SK-N-SH (cell line): Measurements from ENCODE around the gene TGFBI. TPM values are rescaled to one million over a fixed set of nuclear protein-coding genes. Genes with fewer than 3 reads are reported as not detected.

ENCODE experiments used
- CTCF ChIA-PET: fragments of 300-600, 350-600 bp; formaldehyde crosslinking; extraction: SDS; loops from one replicate; lab custom pipeline; 2021; lab: Yijun Ruan, JAX
- POLR2A ChIA-PET: fragments of 350-600 bp; sonication (Branson Sonifier 250); formaldehyde crosslinking; extraction: SDS; loops from one replicate; lab custom pipeline; 2020; ENCODE audit warnings: antibody characterized with exemption, inconsistent platforms; lab: Yijun Ruan, JAX
- DNase-seq: peaks from one replicate; pipeline ENCODE4 v3.0.0; 2012
- H2AFZ ChIP-seq: fragments of 200-600 bp; sonication (generic); 2 replicates; pipeline ENCODE4 v1.8.1; 2016; ENCODE audit warnings: antibody characterized with exemption, mild to moderate bottlenecking, low read depth
- H3F3A ChIP-seq: fragments of 200-600 bp; sonication (generic); replicated peaks from 2 replicates; pipeline ENCODE3; 2016; ENCODE audit warnings: antibody characterized with exemption, mild to moderate bottlenecking; ENCODE audit not compliant: insufficient read depth
- H3K27ac ChIP-seq, 2 experiments: fragments of 200-500 bp in 1 of 2; fragments of 200-600 bp in 1 of 2; sonication (Bioruptor generic) in 1 of 2; sonication (generic), shearing (Covaris generic) in 1 of 2; 2 replicates each; pipeline versions ENCODE4 v1.5.1 to v1.6.1; 2014 to 2016; ENCODE audit warnings: low read depth in 2 of 2, inconsistent platforms in 1 of 2, low read length in 1 of 2, mild to moderate bottlenecking in 1 of 2, mixed read lengths in 1 of 2
- H3K27me3 ChIP-seq: fragments of 200-600 bp; sonication (generic), shearing (Covaris generic); 2 replicates; pipeline ENCODE4 v1.6.1; 2016; ENCODE audit warnings: mixed run types; ENCODE audit not compliant: insufficient read depth
- H3K36me3 ChIP-seq, 2 experiments: fragments of 200-500 bp in 1 of 2; fragments of 200-600 bp in 1 of 2; sonication (Bioruptor generic) in 1 of 2; sonication (generic) in 1 of 2; replicated peaks in 1 of 2; 2 replicates each; pipeline versions ENCODE3 to v1.5.1; 2014 to 2016; ENCODE audit warnings: low read length in 1 of 2, mild to moderate bottlenecking in 1 of 2; ENCODE audit not compliant: insufficient read depth in 2 of 2, control insufficient read depth in 1 of 2
- H3K4me1 ChIP-seq, 2 experiments: fragments of 200-500 bp in 1 of 2; fragments of 200-600 bp in 1 of 2; sonication (Bioruptor generic) in 1 of 2; sonication (generic), shearing (Covaris generic) in 1 of 2; 2 replicates each; pipeline versions ENCODE4 v1.5.1 to v1.6.1; 2014 to 2016; ENCODE audit warnings: low read depth in 1 of 2, low read length in 1 of 2, mixed run types in 1 of 2; ENCODE audit not compliant: insufficient read depth in 2 of 2, control insufficient read depth in 1 of 2
- H3K4me2 ChIP-seq: fragments of 200-600 bp; sonication (generic), shearing (Covaris generic); 2 replicates; pipeline ENCODE4 v1.6.1; 2017; ENCODE audit warnings: mixed run types
- H3K4me3 ChIP-seq, 2 experiments: fragments of 200-500 bp in 1 of 2; fragments of 200-600 bp in 1 of 2; sonication (Bioruptor generic) in 1 of 2; sonication (generic), shearing (Covaris generic) in 1 of 2; 2 replicates each; pipeline versions ENCODE4 v1.5.1 to v1.8.1; 2014 to 2016; ENCODE audit warnings: low read depth in 2 of 2, inconsistent platforms in 1 of 2, low read length in 1 of 2, mild to moderate bottlenecking in 1 of 2, mixed read lengths in 1 of 2, moderate library complexity in 1 of 2
- H3K79me2 ChIP-seq: fragments of 200-600 bp; sonication (generic); 2 replicates; pipeline ENCODE4 v1.8.1; 2017; ENCODE audit warnings: mild to moderate bottlenecking; ENCODE audit not compliant: insufficient read depth
- H3K9ac ChIP-seq: fragments of 200-600 bp; sonication (generic); 2 replicates; pipeline ENCODE4 v1.6.1; 2017; ENCODE audit warnings: mixed run types
- H3K9me2 ChIP-seq: fragments of 200-600 bp; sonication (generic); 2 replicates; pipeline ENCODE4 v1.6.1; 2017; ENCODE audit warnings: mixed run types
- H3K9me3 ChIP-seq: fragments of 200-600 bp; sonication (generic); 2 replicates; pipeline ENCODE4 v1.6.1; 2017; ENCODE audit warnings: mixed run types, mild to moderate bottlenecking, moderate library complexity
- H4K20me1 ChIP-seq: fragments of 200-600 bp; sonication (generic); 2 replicates; pipeline ENCODE4 v1.6.1; 2017; ENCODE audit warnings: mild to moderate bottlenecking, mixed run types; ENCODE audit not compliant: insufficient read depth
- CHD2 ChIP-seq: fragments of 150-350 bp; IDR thresholded peaks from 2 replicates; pipeline ENCODE4 v1.6.1; 2018; ENCODE audit warnings: low read length; ENCODE audit not compliant: partially characterized antibody
- ELF1 ChIP-seq: IDR thresholded peaks from 2 replicates; pipeline ENCODE4 v1.4.0; 2012
- EZH2phosphoT487 ChIP-seq: fragments of 200-600 bp; sonication (generic); IDR thresholded peaks from 2 replicates; pipeline ENCODE4 v1.6.1; 2017; ENCODE audit warnings: low read depth, mixed run types, mild to moderate bottlenecking, antibody characterized with exemption, moderate library complexity, borderline replicate concordance
- FOSL2 ChIP-seq: IDR thresholded peaks from 2 replicates; pipeline ENCODE4 v1.4.0; 2012; ENCODE audit warnings: low read depth, mild to moderate bottlenecking, moderate library complexity, borderline replicate concordance
- FOXJ3 ChIP-seq: sonication (generic); formaldehyde crosslinking; IDR thresholded peaks from 2 replicates; pipeline ENCODE4 v1.5.1; 2020; ENCODE audit warnings: mild to moderate bottlenecking, missing genetic modification reagents
- FOXM1 ChIP-seq: IDR thresholded peaks from 2 replicates; pipeline ENCODE4 v1.4.0; 2012; ENCODE audit warnings: low read depth, mild to moderate bottlenecking
- JUND ChIP-seq: IDR thresholded peaks from 2 replicates; pipeline ENCODE4 v1.4.0; 2012
- MEF2A ChIP-seq: IDR thresholded peaks from 2 replicates; pipeline ENCODE4 v1.4.0; 2012; ENCODE audit warnings: low read depth, borderline replicate concordance
- MXI1 ChIP-seq: IDR thresholded peaks from 2 replicates; pipeline ENCODE4 v1.6.1; 2012; ENCODE audit warnings: mild to moderate bottlenecking, low read depth, low read length, improper control_type of control experiment
- NFIC ChIP-seq: IDR thresholded peaks from 2 replicates; pipeline ENCODE4 v1.4.0; 2012; ENCODE audit warnings: borderline replicate concordance
- NRF1 ChIP-seq: IDR thresholded peaks from 2 replicates; pipeline ENCODE4 v1.6.1; 2012; ENCODE audit warnings: low read depth, mild to moderate bottlenecking, low read length
- POLR2AphosphoS5 ChIP-seq: IDR thresholded peaks from 2 replicates; pipeline ENCODE4 v1.6.1; 2012; ENCODE audit warnings: low read depth, low read length
- RCOR1 ChIP-seq: fragments of 150-350 bp; IDR thresholded peaks from 2 replicates; pipeline ENCODE4 v1.6.1; 2017; ENCODE audit warnings: antibody characterized with exemption, low read length
- RFX5 ChIP-seq: IDR thresholded peaks from 2 replicates; pipeline ENCODE4 v1.6.1; 2012; ENCODE audit warnings: mild to moderate bottlenecking, improper control_type of control experiment, low read length
- RXRA ChIP-seq: IDR thresholded peaks from 2 replicates; pipeline ENCODE4 v1.4.0; 2012; ENCODE audit warnings: low read depth, mild to moderate bottlenecking, borderline replicate concordance
- SIN3A ChIP-seq: IDR thresholded peaks from 2 replicates; pipeline ENCODE4 v1.6.1; 2012; ENCODE audit warnings: low read depth, mild to moderate bottlenecking, low read length, moderate library complexity, borderline replicate concordance
- SMC3 ChIP-seq: IDR thresholded peaks from 2 replicates; pipeline ENCODE4 v1.6.1; 2012; ENCODE audit warnings: low read depth, low read length, improper control_type of control experiment
- TAF1 ChIP-seq: IDR thresholded peaks from 2 replicates; pipeline ENCODE4 v1.6.1; 2012; ENCODE audit warnings: low read depth, mild to moderate bottlenecking, low read length, moderate library complexity, borderline replicate concordance
- TCF12 ChIP-seq: IDR thresholded peaks from 2 replicates; pipeline ENCODE4 v1.4.0; 2012
- TEAD4 ChIP-seq: IDR thresholded peaks from 2 replicates; pipeline ENCODE4 v1.4.0; 2012; ENCODE audit warnings: mild to moderate bottlenecking, borderline replicate concordance; ENCODE audit not compliant: insufficient read depth
- YY1 ChIP-seq: IDR thresholded peaks from 2 replicates; pipeline ENCODE4 v1.4.0; 2012; ENCODE audit warnings: low read depth, mild to moderate bottlenecking
- WGBS: methylation state at CpG from one replicate; pipeline ENCODE4 v1.1.6; 2017; ENCODE audit warnings: low lambda C conversion rate; 5-methylcytosine and 5-hydroxymethylcytosine counted together
- polyA plus RNA-seq, 3 experiments: library from polyadenylated mRNA; depleted of rRNA; stranded (reverse); fragments of >200 nt; gene quantifications; 2 replicates each; pipeline ENCODE4 v1.2.3, GENCODE V29; 2012
- TF ChIP-seq, protein P1 (sequence below): IDR thresholded peaks from 2 replicates; pipeline ENCODE4 v1.4.0; 2012; ENCODE audit warnings: low read depth, borderline replicate concordance
- TF ChIP-seq, protein P2 (sequence below): fragments of 150-350 bp; IDR thresholded peaks from 2 replicates; pipeline ENCODE4 v1.6.1; 2017; ENCODE audit warnings: antibody characterized with exemption, low read length, low read depth, borderline replicate concordance
- TF ChIP-seq, protein P3 (sequence below): fragments of 200-600 bp; sonication (generic); IDR thresholded peaks from 2 replicates; pipeline ENCODE4 v1.6.1; 2017; ENCODE audit warnings: antibody characterized with exemption, mild to moderate bottlenecking, moderate library complexity
- TF ChIP-seq, protein P4 (sequence below): IDR thresholded peaks from 2 replicates; pipeline ENCODE4 v1.4.0; 2012; ENCODE audit warnings: low read depth, borderline replicate concordance
- TF ChIP-seq, protein P5 (sequence below): IDR thresholded peaks from 2 replicates; pipeline ENCODE4 v1.6.1; 2012; ENCODE audit warnings: mild to moderate bottlenecking, low read depth, low read length, moderate library complexity

The TGFBI gene
- polyA plus RNA-seq, 1 of the 3 experiments (the other 2 are of a cell fraction) = 2,678 TPM

DNA sequence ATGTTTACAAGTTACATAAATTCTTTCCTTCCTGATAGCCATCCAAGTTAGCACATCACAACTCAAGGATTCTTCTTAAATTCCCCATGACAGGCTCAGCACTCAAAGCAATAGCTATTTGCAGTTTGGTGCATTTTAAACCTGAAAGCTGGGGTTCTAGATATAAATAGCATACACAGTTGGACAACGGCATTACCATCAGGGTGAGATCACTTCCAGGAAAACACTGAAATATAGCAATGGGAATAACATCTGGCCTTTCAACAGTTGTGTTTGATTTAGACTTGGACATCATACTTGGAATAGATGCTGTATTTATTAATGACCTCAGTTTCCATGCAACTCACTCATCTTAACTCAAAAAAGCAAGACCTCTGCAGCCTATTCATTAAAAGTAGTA is 49.3 kb upstream of the TGFBI start:
- 0 out of 2 replicates have a peak overlapping the region, but pooled peaks have one; percentile 47 for H3K4me2 ChIP-seq
- 20% methylated on average over 1 of the region's 1 CpG for WGBS
- TF ChIP-seq NRF1 (no peak), RCOR1 (no peak), TAF1 (no peak), YY1 (no peak), POLR2AphosphoS5 (peak; percentile 50; the same call in 1 of the 2 replicates), FOXM1 (peak; percentile 81), CHD2 (no peak), NFIC (peak; percentile 66), SIN3A (0 out of 2 replicates have a peak, but pooled peaks have one; percentile 39), ELF1 (no peak), SMC3 (no peak), JUND (peak; percentile 72), RXRA (no peak; the same call in 1 of the 2 replicates), MEF2A (peak; percentile 94), FOSL2 (peak; percentile 35; the same call in 1 of the 2 replicates), RFX5 (no peak), TEAD4 (0 out of 2 replicates have a peak, but pooled peaks have one; percentile 46), EZH2phosphoT487 (no peak), FOXJ3 (CRISPR knock-in tag) (no peak), TCF12 (peak; percentile 96), MXI1 (no peak)
- TF ChIP-seq, protein P1, sequence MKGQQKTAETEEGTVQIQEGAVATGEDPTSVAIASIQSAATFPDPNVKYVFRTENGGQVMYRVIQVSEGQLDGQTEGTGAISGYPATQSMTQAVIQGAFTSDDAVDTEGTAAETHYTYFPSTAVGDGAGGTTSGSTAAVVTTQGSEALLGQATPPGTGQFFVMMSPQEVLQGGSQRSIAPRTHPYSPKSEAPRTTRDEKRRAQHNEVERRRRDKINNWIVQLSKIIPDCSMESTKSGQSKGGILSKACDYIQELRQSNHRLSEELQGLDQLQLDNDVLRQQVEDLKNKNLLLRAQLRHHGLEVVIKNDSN = no peak
- TF ChIP-seq, protein P2, sequence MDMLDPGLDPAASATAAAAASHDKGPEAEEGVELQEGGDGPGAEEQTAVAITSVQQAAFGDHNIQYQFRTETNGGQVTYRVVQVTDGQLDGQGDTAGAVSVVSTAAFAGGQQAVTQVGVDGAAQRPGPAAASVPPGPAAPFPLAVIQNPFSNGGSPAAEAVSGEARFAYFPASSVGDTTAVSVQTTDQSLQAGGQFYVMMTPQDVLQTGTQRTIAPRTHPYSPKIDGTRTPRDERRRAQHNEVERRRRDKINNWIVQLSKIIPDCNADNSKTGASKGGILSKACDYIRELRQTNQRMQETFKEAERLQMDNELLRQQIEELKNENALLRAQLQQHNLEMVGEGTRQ = no peak
- TF ChIP-seq, protein P3, sequence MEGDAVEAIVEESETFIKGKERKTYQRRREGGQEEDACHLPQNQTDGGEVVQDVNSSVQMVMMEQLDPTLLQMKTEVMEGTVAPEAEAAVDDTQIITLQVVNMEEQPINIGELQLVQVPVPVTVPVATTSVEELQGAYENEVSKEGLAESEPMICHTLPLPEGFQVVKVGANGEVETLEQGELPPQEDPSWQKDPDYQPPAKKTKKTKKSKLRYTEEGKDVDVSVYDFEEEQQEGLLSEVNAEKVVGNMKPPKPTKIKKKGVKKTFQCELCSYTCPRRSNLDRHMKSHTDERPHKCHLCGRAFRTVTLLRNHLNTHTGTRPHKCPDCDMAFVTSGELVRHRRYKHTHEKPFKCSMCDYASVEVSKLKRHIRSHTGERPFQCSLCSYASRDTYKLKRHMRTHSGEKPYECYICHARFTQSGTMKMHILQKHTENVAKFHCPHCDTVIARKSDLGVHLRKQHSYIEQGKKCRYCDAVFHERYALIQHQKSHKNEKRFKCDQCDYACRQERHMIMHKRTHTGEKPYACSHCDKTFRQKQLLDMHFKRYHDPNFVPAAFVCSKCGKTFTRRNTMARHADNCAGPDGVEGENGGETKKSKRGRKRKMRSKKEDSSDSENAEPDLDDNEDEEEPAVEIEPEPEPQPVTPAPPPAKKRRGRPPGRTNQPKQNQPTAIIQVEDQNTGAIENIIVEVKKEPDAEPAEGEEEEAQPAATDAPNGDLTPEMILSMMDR = no peak
- TF ChIP-seq, protein P4, sequence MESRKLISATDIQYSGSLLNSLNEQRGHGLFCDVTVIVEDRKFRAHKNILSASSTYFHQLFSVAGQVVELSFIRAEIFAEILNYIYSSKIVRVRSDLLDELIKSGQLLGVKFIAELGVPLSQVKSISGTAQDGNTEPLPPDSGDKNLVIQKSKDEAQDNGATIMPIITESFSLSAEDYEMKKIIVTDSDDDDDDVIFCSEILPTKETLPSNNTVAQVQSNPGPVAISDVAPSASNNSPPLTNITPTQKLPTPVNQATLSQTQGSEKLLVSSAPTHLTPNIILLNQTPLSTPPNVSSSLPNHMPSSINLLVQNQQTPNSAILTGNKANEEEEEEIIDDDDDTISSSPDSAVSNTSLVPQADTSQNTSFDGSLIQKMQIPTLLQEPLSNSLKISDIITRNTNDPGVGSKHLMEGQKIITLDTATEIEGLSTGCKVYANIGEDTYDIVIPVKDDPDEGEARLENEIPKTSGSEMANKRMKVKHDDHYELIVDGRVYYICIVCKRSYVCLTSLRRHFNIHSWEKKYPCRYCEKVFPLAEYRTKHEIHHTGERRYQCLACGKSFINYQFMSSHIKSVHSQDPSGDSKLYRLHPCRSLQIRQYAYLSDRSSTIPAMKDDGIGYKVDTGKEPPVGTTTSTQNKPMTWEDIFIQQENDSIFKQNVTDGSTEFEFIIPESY = no peak
- TF ChIP-seq, protein P5, sequence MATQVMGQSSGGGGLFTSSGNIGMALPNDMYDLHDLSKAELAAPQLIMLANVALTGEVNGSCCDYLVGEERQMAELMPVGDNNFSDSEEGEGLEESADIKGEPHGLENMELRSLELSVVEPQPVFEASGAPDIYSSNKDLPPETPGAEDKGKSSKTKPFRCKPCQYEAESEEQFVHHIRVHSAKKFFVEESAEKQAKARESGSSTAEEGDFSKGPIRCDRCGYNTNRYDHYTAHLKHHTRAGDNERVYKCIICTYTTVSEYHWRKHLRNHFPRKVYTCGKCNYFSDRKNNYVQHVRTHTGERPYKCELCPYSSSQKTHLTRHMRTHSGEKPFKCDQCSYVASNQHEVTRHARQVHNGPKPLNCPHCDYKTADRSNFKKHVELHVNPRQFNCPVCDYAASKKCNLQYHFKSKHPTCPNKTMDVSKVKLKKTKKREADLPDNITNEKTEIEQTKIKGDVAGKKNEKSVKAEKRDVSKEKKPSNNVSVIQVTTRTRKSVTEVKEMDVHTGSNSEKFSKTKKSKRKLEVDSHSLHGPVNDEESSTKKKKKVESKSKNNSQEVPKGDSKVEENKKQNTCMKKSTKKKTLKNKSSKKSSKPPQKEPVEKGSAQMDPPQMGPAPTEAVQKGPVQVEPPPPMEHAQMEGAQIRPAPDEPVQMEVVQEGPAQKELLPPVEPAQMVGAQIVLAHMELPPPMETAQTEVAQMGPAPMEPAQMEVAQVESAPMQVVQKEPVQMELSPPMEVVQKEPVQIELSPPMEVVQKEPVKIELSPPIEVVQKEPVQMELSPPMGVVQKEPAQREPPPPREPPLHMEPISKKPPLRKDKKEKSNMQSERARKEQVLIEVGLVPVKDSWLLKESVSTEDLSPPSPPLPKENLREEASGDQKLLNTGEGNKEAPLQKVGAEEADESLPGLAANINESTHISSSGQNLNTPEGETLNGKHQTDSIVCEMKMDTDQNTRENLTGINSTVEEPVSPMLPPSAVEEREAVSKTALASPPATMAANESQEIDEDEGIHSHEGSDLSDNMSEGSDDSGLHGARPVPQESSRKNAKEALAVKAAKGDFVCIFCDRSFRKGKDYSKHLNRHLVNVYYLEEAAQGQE = no peak

More for the DNA sequence above, 49.3 kb upstream of the TGFBI start:
- no peaks in the 10 kb centered on the region for H3K36me3 ChIP-seq
- ChIA-PET CTCF (no interaction called here), POLR2A (no interaction called here)
- no peaks in the 10 kb centered on the region for H3K9me2 ChIP-seq
- H3K9me3 ChIP-seq = no peaks in the 10 kb centered on the region
- H3K79me2 ChIP-seq = no peaks in the 10 kb centered on the region
- DNase-seq = no peak
- peak overlapping the region; percentile 16; the same call in 1 of the 2 replicates for H2AFZ ChIP-seq
- peak overlapping the region; percentile 78 to 90 for H3K27ac ChIP-seq
- H3K9ac ChIP-seq = peak overlapping the region; percentile 46; the same call in 1 of the 2 replicates
- H3K4me3 ChIP-seq = no peak overlapping the region
- H3K27me3 ChIP-seq = no peaks in the 10 kb centered on the region
- peaks cover 10% of the 10 kb centered on the region for H3F3A ChIP-seq
- no peaks in the 10 kb centered on the region for H4K20me1 ChIP-seq
- peaks cover 0 to 11% of the 10 kb centered on the region in 2 experiments; a peak in 2 of 4 replicates for H3K4me1 ChIP-seq
